ENCODE results near the gene BCKDHA. TPM values are rescaled to one million over a fixed set of nuclear protein-coding genes. Genes with fewer than 3 reads are reported as not detected.

The BCKDHA gene
- total and polyA plus RNA-seq, 2 donors (not counting 3 experiments of a cell fraction or from before 2014, with no cell fraction given) = 16.5 to 50.4 TPM

GRCh38 chr19:41403181-41403970 lies 5.8 kb downstream of the BCKDHA start:
- no peak overlapping the region for H3K4me3 ChIP-seq (replicated peaks in 1 of 3; ENCODE audit: insufficient read depth in 1 of 3, low read depth in 1 of 3, low read length in 3 of 3)
- no TSS peak for BruUV-seq (replicated peaks)
- H3K36me3 ChIP-seq (ENCODE audit: control insufficient read depth in 2 of 2, extremely low read depth in 1 of 2, insufficient read depth in 2 of 2, low read length in 2 of 2) = peaks cover 0 to 2% of the 10 kb centered on the region in 2 experiments
- no peaks in the 10 kb centered on the region for H4K20me1 ChIP-seq (replicated peaks; ENCODE audit: control insufficient read depth, extremely low read depth, insufficient read depth, low read length)
- no peak for FAIRE-seq
- DNase-seq (ENCODE audit: low read depth, low spot score) = no peak
- no peaks in the 10 kb centered on the region for H3K27me3 ChIP-seq (ENCODE audit: control insufficient read depth in 2 of 2, insufficient read depth in 2 of 2, low read length in 2 of 2)
- peaks cover 6% of the 10 kb centered on the region for H3K79me2 ChIP-seq (ENCODE audit: control insufficient read depth, insufficient read depth, low read length)
- no peak overlapping the region for H3K27ac ChIP-seq (ENCODE audit: insufficient read depth, low read depth, low read length)
- H3K9me3 ChIP-seq (replicated peaks; ENCODE audit: control insufficient read depth, insufficient read depth, low read length) = no peaks in the 10 kb centered on the region
- CTCF ChIA-PET = no interaction called here
- dilution Hi-C loops (cut with MboI; ENCODE audit: extremely low pct_ligation_motif_present, low sequenced_read_pairs) (no loop called here), intact Hi-C loops (cut with micrococcal nuclease) (no loop called here)
- peaks cover 46% of the 10 kb centered on the region for H3K4me1 ChIP-seq (ENCODE audit: control insufficient read depth, extremely low read depth, insufficient read depth, low read length)
- H3K4me2 ChIP-seq (ENCODE audit: insufficient read depth, low read length) = no peak overlapping the region
- H3K9me1 ChIP-seq (replicated peaks; ENCODE audit: control insufficient read depth, extremely low read depth, insufficient read depth, low read length) = no peaks in the 10 kb centered on the region
- H2AFZ ChIP-seq (ENCODE audit: low read depth, low read length) = no peak overlapping the region
- TF ChIP-seq GATA2 (IDR thresholded peaks at IDR 0.05; ENCODE audit: insufficient read depth, insufficient read length, low read depth, low read length) = no peak
- no peak for TF ChIP-seq POLR2A (IDR thresholded peaks at IDR 0.05; ENCODE audit: low read depth, low read length)
- no peak for TF ChIP-seq FOS (IDR thresholded peaks at IDR 0.05; ENCODE audit: borderline replicate concordance, insufficient read depth, low read length)
- TF ChIP-seq MYC (IDR thresholded peaks at IDR 0.05; ENCODE audit: low read depth, low read length) = no peak
- TF ChIP-seq CTCF (IDR thresholded peaks at IDR 0.05; ENCODE audit: extremely low read depth in 1 of 2, insufficient read depth in 1 of 2, low read depth in 1 of 2, low read length in 2 of 2) = no peak
- no peak for TF ChIP-seq JUN (IDR thresholded peaks at IDR 0.05; ENCODE audit: borderline replicate concordance, insufficient read depth, insufficient read length, low read depth)
- no peak for TF ChIP-seq EZH2 (IDR thresholded peaks at IDR 0.05; ENCODE audit: borderline replicate concordance, low read depth, low read length, severe bottlenecking)
- TF ChIP-seq MAX (IDR thresholded peaks at IDR 0.05; ENCODE audit: insufficient read depth, insufficient read length) = no peak
- no peak for TF ChIP-seq POLR2AphosphoS5 (IDR thresholded peaks at IDR 0.05; ENCODE audit: insufficient read depth, low read depth, low read length)
- POLR2A ChIA-PET = no interaction called here
- no peak overlapping the region for H3K9ac ChIP-seq (replicated peaks; ENCODE audit: extremely low read depth, insufficient read depth, low read length)

Measured in endothelial cell of umbilical vein (primary cell).